GM19372 (cell line): ENCODE measurements around the gene DHRSX.
"Not testable (repeated sequence)": the region's sequence is repeated elsewhere in the genome, so short reads cannot be mapped to it uniquely, and the experiment has no call there.

Experiments used
- ATAC-seq: cut with Tn5 transposase; IDR thresholded peaks from one replicate; pipeline ENCODE4 v1.9.1; 2021; ENCODE audit warnings: mild to moderate bottlenecking, low read depth, moderate library complexity; ENCODE audit not compliant: unreplicated experiment

Gene DHRSX

GRCh38 chrX:2376166-2376565, 124.6 kb downstream of the DHRSX start:
- ATAC-seq, result no peak

- no peak for ATAC-seq
Observed at GRCh38 chrX:2374086-2374485, 126.7 kb downstream of the DHRSX start.

GRCh38 chrX:2373615-2374014, 127.2 kb downstream of the DHRSX start:
- no peak for ATAC-seq

- no peak for ATAC-seq
Observed at GRCh38 chrX:2371026-2371711, 129.6 kb downstream of the DHRSX start.

GRCh38 chrX:2370456-2370855, 130.3 kb downstream of the DHRSX start:
- no peak for ATAC-seq

- no peak for ATAC-seq
Observed at GRCh38 chrX:2369206-2369605, 131.6 kb downstream of the DHRSX start.

GRCh38 chrX:2360731-2361130, 140.0 kb downstream of the DHRSX start:
- ATAC-seq, result no peak

GRCh38 chrX:2359522-2359921, 141.3 kb downstream of the DHRSX start:
- not testable (repeated sequence) for ATAC-seq

- ATAC-seq, result no peak
Observed at GRCh38 chrX:2351999-2352995, 148.5 kb downstream of the DHRSX start.

- no peak for ATAC-seq
Observed at GRCh38 chrX:2351321-2351720, 149.5 kb downstream of the DHRSX start.

GRCh38 chrX:2350703-2351102, 150.1 kb downstream of the DHRSX start:
- not testable (repeated sequence) for ATAC-seq

- ATAC-seq, result not testable (repeated sequence)
Observed at GRCh38 chrX:2350036-2350435, 150.7 kb downstream of the DHRSX start.

GRCh38 chrX:2348211-2348610, 152.6 kb downstream of the DHRSX start:
- ATAC-seq, result no peak

GRCh38 chrX:2346158-2346557, 154.6 kb downstream of the DHRSX start:
- no peak for ATAC-seq

GRCh38 chrX:2345562-2345961, 155.2 kb downstream of the DHRSX start:
- ATAC-seq, result no peak

GRCh38 chrX:2343413-2343812, 157.4 kb downstream of the DHRSX start:
- ATAC-seq, result no peak

GRCh38 chrX:2342874-2343273, 157.9 kb downstream of the DHRSX start:
- ATAC-seq, result no peak

GRCh38 chrX:2342281-2342688, 158.5 kb downstream of the DHRSX start:
- ATAC-seq, result no peak

- ATAC-seq, result no peak
Observed at GRCh38 chrX:2340991-2341390, 159.8 kb downstream of the DHRSX start.

- ATAC-seq, result no peak
Observed at GRCh38 chrX:2336181-2336580, 164.6 kb downstream of the DHRSX start.

GRCh38 chrX:2334237-2334636, 166.5 kb downstream of the DHRSX start:
- no peak for ATAC-seq

- ATAC-seq, result no peak
Observed at GRCh38 chrX:2332252-2332651, 168.5 kb downstream of the DHRSX start.
